ENCODE data around the gene PTPRA. TPM values are rescaled to one million over a fixed set of nuclear protein-coding genes. Genes with fewer than 3 reads are reported as not detected.

The PTPRA gene
- total RNA-seq, 2 experiments from 2014 or later, result 68.1 to 68.8 TPM

GRCh38 chr20:2839732-2840137 lies 33.5 kb upstream of the PTPRA start:
- POLR2A ChIA-PET, result interaction anchor here (0.6 to 2.4 kb wide), 7 partner anchors 10 to 187 kb away, joined by 3 to 15 read pairs (median 7); partner anchors contain the start of genes NOP56 and PTPRA
- peak overlapping the region; percentile 46 for H3K4me3 Mint-ChIP-seq
- H3K9me3 Mint-ChIP-seq, result no peaks in the 10 kb centered on the region
- no peaks in the 10 kb centered on the region for H3K27me3 Mint-ChIP-seq
- DNase-seq, result no peak
- no peak for ATAC-seq (ENCODE audit: low read depth)
- H3K36me3 Mint-ChIP-seq, result peaks cover 15% of the 10 kb centered on the region
- peaks cover 16% of the 10 kb centered on the region for H3K4me1 Mint-ChIP-seq
- peak overlapping the region; percentile 83 for H3K27ac Mint-ChIP-seq

- H3K4me1 Mint-ChIP-seq, result peaks cover 20% of the 10 kb centered on the region
- POLR2A ChIA-PET, result interaction anchor here (0.6 to 2.4 kb wide), 10 partner anchors 9 to 188 kb away, joined by 3 to 15 read pairs (median 6); partner anchors contain the start of genes NOP56 and PTPRA
- H3K36me3 Mint-ChIP-seq, result peaks cover 19% of the 10 kb centered on the region
- peak within 1 kb of the TSS; percentile 83 for H3K4me3 Mint-ChIP-seq
- peak; percentile 96 for DNase-seq
- H3K9me3 Mint-ChIP-seq, result no peaks in the 10 kb centered on the region
- H3K27ac Mint-ChIP-seq, result peak within 1 kb of the TSS; percentile 85
- H3K27me3 Mint-ChIP-seq, result no peaks in the 10 kb centered on the region
- peak; percentile 97 for ATAC-seq (ENCODE audit: low read depth)
These were observed 32.9 kb upstream of the PTPRA start, which contains the start of the genes PCED1A and VPS16 for GRCh38 chr20:2840138-2840966. TSS of gene PCED1A (minus strand) at chr20:2840655. CDS start at chr20:2839912, 743 bp downstream. TSS of gene VPS16 (plus strand) at chr20:2840745. CDS start at chr20:2840775, 30 bp downstream.

GRCh38 chr20:2840967-2841531 lies 32.2 kb upstream of the PTPRA start:
- DNase-seq (no peak), ATAC-seq (ENCODE audit: low read depth) (peak; percentile 37)
- Mint-ChIP-seq H3K27ac (peak overlapping the region; percentile 82), H3K4me3 (peak overlapping the region; percentile 83), H3K27me3 (no peaks in the 10 kb centered on the region), H3K4me1 (peaks cover 23% of the 10 kb centered on the region), H3K9me3 (no peaks in the 10 kb centered on the region), H3K36me3 (peaks cover 17% of the 10 kb centered on the region)
- POLR2A ChIA-PET, result interaction anchor here (1.1 to 2.4 kb wide), 8 partner anchors 8 to 189 kb away, joined by 3 to 15 read pairs (median 6); partner anchors contain the start of genes NOP56 and PTPRA

GRCh38 chr20:2845607-2846006 lies 27.7 kb upstream of the PTPRA start:
- H3K4me3 Mint-ChIP-seq, result no peak overlapping the region

GRCh38 chr20:2846698-2847097 lies 26.6 kb upstream of the PTPRA start:
- DNase-seq, result no peak
- ATAC-seq (ENCODE audit: low read depth), result no peak
- peaks cover 18% of the 10 kb centered on the region for H3K36me3 Mint-ChIP-seq
- H3K27ac Mint-ChIP-seq, result no peak overlapping the region
- H3K4me3 Mint-ChIP-seq, result no peak overlapping the region
- no peaks in the 10 kb centered on the region for H3K27me3 Mint-ChIP-seq
- POLR2A ChIA-PET, result interaction anchor here (1.1 kb wide), 1 partner anchor 26 kb away, joined by 3 read pairs; the partner anchor contains the start of gene PTPRA
- H3K4me1 Mint-ChIP-seq, result peaks cover 23% of the 10 kb centered on the region
- H3K9me3 Mint-ChIP-seq, result no peaks in the 10 kb centered on the region

More at GRCh38 chr20:2845607-2846006, 27.7 kb upstream of the PTPRA start:
- Mint-ChIP-seq H3K4me1 (peaks cover 23% of the 10 kb centered on the region), H3K36me3 (peaks cover 18% of the 10 kb centered on the region), H3K27ac (no peak overlapping the region), H3K27me3 (no peaks in the 10 kb centered on the region), H3K9me3 (no peaks in the 10 kb centered on the region)
- POLR2A ChIA-PET, result no interaction called here
- DNase-seq (no peak), ATAC-seq (ENCODE audit: low read depth) (no peak)

GRCh38 chr20:2847802-2848201 lies 25.5 kb upstream of the PTPRA start:
- DNase-seq, result no peak
- H3K4me3 Mint-ChIP-seq, result no peak overlapping the region
- H3K27me3 Mint-ChIP-seq, result no peaks in the 10 kb centered on the region
- peaks cover 18% of the 10 kb centered on the region for H3K36me3 Mint-ChIP-seq
- H3K9me3 Mint-ChIP-seq, result no peaks in the 10 kb centered on the region
- POLR2A ChIA-PET, result no interaction called here
- ATAC-seq (ENCODE audit: low read depth), result no peak
- H3K27ac Mint-ChIP-seq, result no peak overlapping the region
- H3K4me1 Mint-ChIP-seq, result peaks cover 33% of the 10 kb centered on the region

- no peak for DNase-seq
- no peak overlapping the region for H3K27ac Mint-ChIP-seq
- H3K9me3 Mint-ChIP-seq, result no peaks in the 10 kb centered on the region
- peaks cover 16% of the 10 kb centered on the region for H3K36me3 Mint-ChIP-seq
- H3K27me3 Mint-ChIP-seq, result no peaks in the 10 kb centered on the region
- POLR2A ChIA-PET, result interaction anchor here (1.1 to 1.3 kb wide), 2 partner anchors 9 to 24 kb away, joined by 3 to 6 read pairs; partner anchors contain the start of genes PCED1A, PTPRA and VPS16
- H3K4me3 Mint-ChIP-seq, result no peak overlapping the region
- no peak for ATAC-seq (ENCODE audit: low read depth)
- H3K4me1 Mint-ChIP-seq, result peaks cover 32% of the 10 kb centered on the region
These were observed 23.8 kb upstream of the PTPRA start for GRCh38 chr20:2849529-2849928.

- DNase-seq, result no peak
- peaks cover 10% of the 10 kb centered on the region for H3K36me3 Mint-ChIP-seq
- POLR2A ChIA-PET, result interaction anchor here (2.3 kb wide), 1 partner anchor 11 kb away, joined by 14 read pairs; the partner anchor contains the start of genes PCED1A and VPS16
- H3K9me3 Mint-ChIP-seq, result no peaks in the 10 kb centered on the region
- no peaks in the 10 kb centered on the region for H3K27me3 Mint-ChIP-seq
- no peak for ATAC-seq (ENCODE audit: low read depth)
- peaks cover 22% of the 10 kb centered on the region for H3K4me1 Mint-ChIP-seq
- no peak overlapping the region for H3K4me3 Mint-ChIP-seq
- H3K27ac Mint-ChIP-seq, result peak overlapping the region; percentile 25
These were observed 22.2 kb upstream of the PTPRA start for GRCh38 chr20:2851086-2851485.

- Mint-ChIP-seq H3K36me3 (peaks cover 10% of the 10 kb centered on the region), H3K9me3 (no peaks in the 10 kb centered on the region), H3K4me3 (no peak overlapping the region), H3K4me1 (peaks cover 6% of the 10 kb centered on the region), H3K27ac (no peak overlapping the region), H3K27me3 (no peaks in the 10 kb centered on the region)
- DNase-seq, result no peak
- no peak for ATAC-seq (ENCODE audit: low read depth)
- POLR2A ChIA-PET, result interaction anchor here (1.3 kb wide), 1 partner anchor 186 kb away, joined by 3 read pairs; no protein-coding TSS in a partner anchor
These were observed 14.7 kb upstream of the PTPRA start for GRCh38 chr20:2858591-2858990.

- no peaks in the 10 kb centered on the region for H3K27me3 Mint-ChIP-seq
- no peak overlapping the region for H3K4me3 Mint-ChIP-seq
- DNase-seq (no peak), ATAC-seq (ENCODE audit: low read depth) (no peak)
- H3K4me1 Mint-ChIP-seq, result peaks cover 5% of the 10 kb centered on the region
- peaks cover 9% of the 10 kb centered on the region for H3K36me3 Mint-ChIP-seq
- no peak overlapping the region for H3K27ac Mint-ChIP-seq
- POLR2A ChIA-PET, result interaction anchor here (0.5 kb wide), 1 partner anchor 49 kb away, joined by 6 read pairs; no protein-coding TSS in a partner anchor
- no peaks in the 10 kb centered on the region for H3K9me3 Mint-ChIP-seq
These were observed 13.8 kb upstream of the PTPRA start for GRCh38 chr20:2859330-2860121.

- POLR2A ChIA-PET, result interaction anchor here (0.6 to 2.3 kb wide), 4 partner anchors 9 to 33 kb away, joined by 3 to 8 read pairs (median 6); partner anchors contain the start of genes PCED1A, PTPRA and VPS16
- Mint-ChIP-seq H3K9me3 (no peaks in the 10 kb centered on the region), H3K4me3 (no peak overlapping the region), H3K27ac (no peak overlapping the region), H3K27me3 (no peaks in the 10 kb centered on the region), H3K4me1 (peaks cover 32% of the 10 kb centered on the region), H3K36me3 (peaks cover 12% of the 10 kb centered on the region)
- no peak for ATAC-seq (ENCODE audit: low read depth)
- DNase-seq, result no peak
These were observed 8.7 kb upstream of the PTPRA start for GRCh38 chr20:2864626-2865025.

GRCh38 chr20:2865101-2865500 lies 8.2 kb upstream of the PTPRA start:
- POLR2A ChIA-PET, result interaction anchor here (1.3 to 2.3 kb wide), 3 partner anchors 8 to 25 kb away, joined by 3 to 8 read pairs (median 7); partner anchors contain the start of genes PCED1A, PTPRA and VPS16
- Mint-ChIP-seq H3K27me3 (no peaks in the 10 kb centered on the region), H3K4me1 (peaks cover 32% of the 10 kb centered on the region), H3K9me3 (no peaks in the 10 kb centered on the region), H3K27ac (peak overlapping the region; percentile 74), H3K4me3 (peak overlapping the region; percentile 51), H3K36me3 (peaks cover 12% of the 10 kb centered on the region)
- ATAC-seq (ENCODE audit: low read depth), result no peak
- no peak for DNase-seq

All from activated naive CD8-positive, alpha-beta T cell treated with anti-CD3 and anti-CD28 coated beads, Interleukin-2, amount 10 ng/mL, durations not matched to agents 7 days and 5 days (primary cell).